Measurements from ENCODE around the gene FRK.

FRK gene

GRCh38 chr6:116064666-116065065 lies 4.0 kb upstream of the FRK start:
- no peak for DNase-seq (ENCODE audit: low spot score)
- Histone ChIP-seq H3K4me3 (no peak overlapping the region), H3K27ac (peak overlapping the region in 1 of 2 donors; percentile 10)
- TF ChIP-seq, protein P1, sequence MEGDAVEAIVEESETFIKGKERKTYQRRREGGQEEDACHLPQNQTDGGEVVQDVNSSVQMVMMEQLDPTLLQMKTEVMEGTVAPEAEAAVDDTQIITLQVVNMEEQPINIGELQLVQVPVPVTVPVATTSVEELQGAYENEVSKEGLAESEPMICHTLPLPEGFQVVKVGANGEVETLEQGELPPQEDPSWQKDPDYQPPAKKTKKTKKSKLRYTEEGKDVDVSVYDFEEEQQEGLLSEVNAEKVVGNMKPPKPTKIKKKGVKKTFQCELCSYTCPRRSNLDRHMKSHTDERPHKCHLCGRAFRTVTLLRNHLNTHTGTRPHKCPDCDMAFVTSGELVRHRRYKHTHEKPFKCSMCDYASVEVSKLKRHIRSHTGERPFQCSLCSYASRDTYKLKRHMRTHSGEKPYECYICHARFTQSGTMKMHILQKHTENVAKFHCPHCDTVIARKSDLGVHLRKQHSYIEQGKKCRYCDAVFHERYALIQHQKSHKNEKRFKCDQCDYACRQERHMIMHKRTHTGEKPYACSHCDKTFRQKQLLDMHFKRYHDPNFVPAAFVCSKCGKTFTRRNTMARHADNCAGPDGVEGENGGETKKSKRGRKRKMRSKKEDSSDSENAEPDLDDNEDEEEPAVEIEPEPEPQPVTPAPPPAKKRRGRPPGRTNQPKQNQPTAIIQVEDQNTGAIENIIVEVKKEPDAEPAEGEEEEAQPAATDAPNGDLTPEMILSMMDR (IDR thresholded peaks at IDR 0.05) = no peak

DNA sequence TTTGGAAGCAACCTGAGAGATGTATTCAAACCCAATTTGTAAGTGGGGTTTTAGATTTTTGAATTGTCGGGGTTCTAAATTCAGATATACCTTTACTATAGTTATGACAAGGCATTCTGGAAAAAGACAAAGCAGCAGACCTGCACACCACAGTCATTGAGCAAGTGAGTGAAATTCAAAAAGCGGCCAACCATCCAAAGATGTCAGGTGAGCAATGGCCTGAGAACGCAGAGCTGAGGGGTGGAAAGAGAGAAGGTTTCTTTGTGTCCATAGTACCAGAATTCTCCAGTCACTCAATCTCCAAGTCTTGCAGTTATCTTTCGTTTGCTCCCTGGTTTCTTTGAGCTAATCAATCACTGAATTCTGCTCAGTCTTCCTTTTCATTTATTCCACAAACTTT lies 1.8 kb upstream of the FRK start:
- no peak for DNase-seq (ENCODE audit: low spot score)

GRCh38 chr6:116059713-116060571 lies 749 bp downstream of the FRK start:
- DNase-seq (ENCODE audit: low spot score) = no peak
- TF ChIP-seq, protein P1 (IDR thresholded peaks at IDR 0.05) = no peak
- Histone ChIP-seq H3K27ac (peak overlapping the region; percentile 50 to 90), H3K4me3 (peak overlapping the region; percentile 79)

More for the DNA sequence above, 1.8 kb upstream of the FRK start:
- TF ChIP-seq, protein P1 (IDR thresholded peaks at IDR 0.05) = no peak
- H3K4me3 ChIP-seq = no peak overlapping the region
- H3K27ac ChIP-seq = no peak overlapping the region

DNA sequence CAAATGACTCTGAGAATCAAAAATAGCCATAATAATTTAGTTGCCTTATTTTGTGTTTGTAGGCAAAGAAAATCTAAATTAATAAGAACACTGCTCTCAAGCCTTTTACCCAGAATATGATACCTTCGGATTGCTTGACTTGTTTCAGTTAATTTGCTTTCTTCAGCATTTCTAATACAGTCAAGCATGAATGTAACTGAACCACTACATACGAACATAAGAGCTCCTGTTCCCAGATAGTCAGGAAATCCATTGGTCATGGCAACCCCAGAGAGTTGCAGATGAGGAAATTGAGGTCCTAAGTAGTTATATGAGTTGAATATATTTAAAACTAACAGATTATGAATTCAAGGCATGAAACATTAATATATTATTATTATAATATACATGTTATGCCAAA lies 2.9 kb downstream of the FRK start:
- Histone ChIP-seq H3K27ac (peak overlapping the region; percentile 2 to 35), H3K4me3 (peak overlapping the region; percentile 79)
- no peak for DNase-seq (ENCODE audit: low spot score)
- TF ChIP-seq, protein P1 (IDR thresholded peaks at IDR 0.05) = no peak

DNA sequence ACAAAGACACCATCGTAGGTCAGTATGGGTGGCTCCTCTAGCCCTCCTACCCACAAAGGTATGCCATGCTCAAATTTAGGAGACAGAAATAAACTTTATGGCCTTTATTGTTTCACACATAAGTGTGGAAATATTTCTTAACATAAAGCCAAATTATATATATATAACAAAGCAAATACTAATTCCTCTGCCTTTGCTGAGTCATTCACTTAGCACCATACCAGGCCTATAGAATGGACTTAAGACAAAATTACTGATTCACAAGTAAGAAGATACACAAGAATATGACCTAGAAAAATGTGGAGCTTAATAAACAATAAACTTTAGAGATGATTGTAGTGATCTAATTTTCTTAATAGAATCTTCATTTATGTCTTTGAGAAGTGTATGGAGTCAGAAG lies 5.2 kb downstream of the FRK start:
- TF ChIP-seq, protein P1 (IDR thresholded peaks at IDR 0.05) = no peak
- Histone ChIP-seq H3K27ac (peak overlapping the region; percentile 9 to 34), H3K4me3 (peak overlapping the region; percentile 79)
- DNase-seq (ENCODE audit: low spot score) = no peak

GRCh38 chr6:116051244-116051643 lies 9.4 kb downstream of the FRK start:
- Histone ChIP-seq H3K4me3 (no peak overlapping the region), H3K27ac (no peak overlapping the region)
- no peak for DNase-seq (ENCODE audit: low spot score)
- TF ChIP-seq, protein P1 (IDR thresholded peaks at IDR 0.05) = no peak

GRCh38 chr6:116050737-116051136 lies 10.0 kb downstream of the FRK start:
- Histone ChIP-seq H3K4me3 (no peak overlapping the region), H3K27ac (no peak overlapping the region)
- TF ChIP-seq, protein P1 (IDR thresholded peaks at IDR 0.05) = no peak
- DNase-seq (ENCODE audit: low spot score) = no peak
